ENCODE measurements around the gene THRB. TPM values are rescaled to one million over a fixed set of nuclear protein-coding genes. Genes with fewer than 3 reads are reported as not detected.

Gene THRB
- total RNA-seq, 1 donor = 0.94 TPM

DNA sequence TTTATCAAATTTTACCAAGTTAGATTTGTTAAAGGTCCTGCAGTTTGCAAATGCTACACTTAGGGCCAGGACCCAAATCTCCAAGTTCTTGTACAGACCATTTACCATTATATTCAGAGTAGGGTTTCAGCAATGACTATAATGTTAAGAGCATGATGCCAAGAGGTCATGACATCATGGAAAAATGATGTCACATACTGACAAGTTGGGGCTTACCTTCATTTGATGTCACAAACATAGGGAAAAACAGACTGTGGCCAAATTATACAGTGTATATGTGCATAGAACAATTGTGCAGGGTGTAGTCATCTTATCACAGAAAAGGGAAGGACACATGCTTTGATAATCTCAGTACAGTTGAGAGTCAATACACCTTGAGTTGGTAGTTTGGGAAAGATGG is 10.1 kb upstream of the THRB start:
- peaks cover 21% of the 10 kb centered on the region for H3K4me1 ChIP-seq (ENCODE audit: insufficient read depth, low read length)
- peaks cover 1% of the 10 kb centered on the region for H3K27me3 ChIP-seq (ENCODE audit: insufficient read depth, low read length)
- no peak overlapping the region for H3K4me3 ChIP-seq (ENCODE audit: low read length)
- no peaks in the 10 kb centered on the region for H3K9me3 ChIP-seq (ENCODE audit: low read depth, low read length)

DNA sequence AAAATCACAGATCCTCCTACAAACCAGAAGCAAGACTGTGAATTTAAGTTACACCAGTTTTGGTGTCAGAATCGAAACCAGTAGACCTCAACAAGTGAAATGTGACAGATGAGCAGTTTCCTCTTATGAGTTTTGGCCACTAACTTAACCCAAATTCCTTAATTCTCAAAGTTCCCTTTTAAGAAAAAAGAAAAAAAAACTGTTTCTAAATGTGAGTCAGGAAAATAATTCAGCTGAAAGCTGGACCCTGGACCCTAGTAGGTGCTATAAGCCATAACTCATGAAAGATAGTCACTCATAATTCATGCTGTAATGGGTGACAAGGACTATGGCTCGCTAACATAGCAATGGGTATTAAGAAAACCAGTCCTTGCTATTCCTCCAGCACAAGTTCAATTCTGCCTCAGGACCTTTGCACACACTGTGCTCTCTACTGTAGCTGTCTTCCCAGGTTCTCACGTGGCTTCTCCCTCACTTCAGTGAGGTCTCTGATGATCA is 9.0 kb upstream of the THRB start:
- peaks cover 21% of the 10 kb centered on the region for H3K4me1 ChIP-seq (ENCODE audit: insufficient read depth, low read length)
- H3K27me3 ChIP-seq (ENCODE audit: insufficient read depth, low read length) = peaks cover 7% of the 10 kb centered on the region
- H3K9me3 ChIP-seq (ENCODE audit: low read depth, low read length) = no peaks in the 10 kb centered on the region
- H3K4me3 ChIP-seq (ENCODE audit: low read length) = no peak overlapping the region

DNA sequence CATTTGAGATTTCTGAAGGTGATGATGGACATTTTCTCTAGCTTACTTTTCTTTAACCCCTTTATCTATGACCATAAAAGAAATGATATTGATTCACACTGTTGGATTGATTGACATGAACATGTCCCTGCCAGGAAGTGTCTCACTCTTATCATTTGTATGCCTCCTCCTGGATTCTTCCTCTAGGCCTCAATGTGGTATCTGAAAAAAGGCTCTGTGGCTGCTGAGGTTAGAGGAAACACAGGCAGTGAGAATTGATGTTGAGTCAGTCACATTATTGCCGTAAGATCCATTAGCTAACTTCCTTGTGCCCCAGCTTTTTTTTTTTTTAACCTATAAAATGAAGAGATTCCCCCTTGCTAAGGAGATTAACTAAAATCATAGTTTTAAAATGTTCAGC is 8.0 kb upstream of the THRB start:
- Histone ChIP-seq H3K4me1 (ENCODE audit: insufficient read depth, low read length) (peaks cover 19% of the 10 kb centered on the region), H3K4me3 (ENCODE audit: low read length) (no peak overlapping the region), H3K9me3 (ENCODE audit: low read depth, low read length) (no peaks in the 10 kb centered on the region)

DNA sequence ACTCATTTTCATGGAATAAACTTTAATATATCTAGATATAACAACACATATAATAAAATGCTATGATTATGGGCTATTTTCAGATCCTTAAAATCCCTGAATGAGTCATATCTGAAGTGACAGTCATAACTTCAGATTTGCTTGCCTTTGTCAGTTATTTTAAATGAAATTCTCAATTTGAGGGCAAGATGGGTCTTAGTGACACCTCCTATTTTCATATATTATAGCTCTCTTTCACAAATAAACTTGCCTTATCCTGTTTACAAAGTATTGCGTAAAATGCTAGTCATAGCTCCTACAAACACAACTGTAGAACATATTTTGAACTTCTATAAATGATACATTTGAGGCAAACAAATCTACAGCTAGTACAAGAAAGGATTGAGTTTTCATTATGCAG is 6.2 kb upstream of the THRB start:
- H3K4me1 ChIP-seq (ENCODE audit: insufficient read depth, low read length) = peaks cover 17% of the 10 kb centered on the region
- H3K9me3 ChIP-seq (ENCODE audit: low read depth, low read length) = no peaks in the 10 kb centered on the region
- H3K4me3 ChIP-seq (ENCODE audit: low read length) = no peak overlapping the region
- H3K27me3 ChIP-seq (ENCODE audit: insufficient read depth, low read length) = peaks cover 23% of the 10 kb centered on the region

More for the DNA sequence above, 8.0 kb upstream of the THRB start:
- peaks cover 7% of the 10 kb centered on the region for H3K27me3 ChIP-seq (ENCODE audit: insufficient read depth, low read length)

DNA sequence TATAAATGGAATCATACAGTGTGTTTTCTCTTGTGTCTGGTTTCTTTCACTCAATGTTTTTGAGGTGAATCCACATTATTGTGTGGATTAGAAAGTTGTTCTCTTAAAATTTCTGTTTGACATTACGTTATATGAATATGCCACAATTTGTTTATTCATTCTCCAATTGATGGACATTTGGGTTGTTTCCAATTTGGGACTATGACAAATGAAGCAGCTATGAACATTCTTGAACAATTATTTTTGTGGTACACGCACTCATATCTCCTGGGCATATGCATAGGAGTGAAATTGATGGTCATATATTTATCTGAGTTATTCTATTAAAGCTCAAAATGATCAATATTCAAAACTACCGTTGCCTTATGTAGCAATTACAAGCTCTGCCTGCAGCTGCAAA is 5.3 kb upstream of the THRB start:
- Histone ChIP-seq H3K4me1 (ENCODE audit: insufficient read depth, low read length) (peaks cover 22% of the 10 kb centered on the region), H3K27me3 (ENCODE audit: insufficient read depth, low read length) (peaks cover 28% of the 10 kb centered on the region), H3K4me3 (ENCODE audit: low read length) (no peak overlapping the region), H3K9me3 (ENCODE audit: low read depth, low read length) (no peaks in the 10 kb centered on the region)

DNA sequence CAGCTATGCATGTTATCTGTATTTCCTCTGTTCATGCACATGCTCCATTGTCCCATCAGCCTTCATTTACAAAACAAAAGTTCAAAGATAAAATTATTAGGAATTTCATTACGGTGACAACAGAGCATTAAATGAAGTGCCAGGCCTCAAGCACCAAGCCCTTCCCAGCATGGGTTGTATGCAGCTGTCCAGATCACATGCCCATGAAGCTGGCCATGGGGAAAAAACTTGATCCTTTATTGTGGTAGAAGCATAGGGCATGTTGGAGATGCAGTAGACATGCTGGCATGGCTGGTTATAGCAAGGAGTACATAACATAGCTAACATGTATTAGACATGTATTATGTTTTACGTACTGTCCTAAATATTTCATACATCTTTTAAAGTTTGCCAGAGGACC is 4.1 kb upstream of the THRB start:
- peaks cover 38% of the 10 kb centered on the region for H3K27me3 ChIP-seq (ENCODE audit: insufficient read depth, low read length)
- no peaks in the 10 kb centered on the region for H3K9me3 ChIP-seq (ENCODE audit: low read depth, low read length)
- no peak overlapping the region for H3K4me3 ChIP-seq (ENCODE audit: low read length)
- H3K4me1 ChIP-seq (ENCODE audit: insufficient read depth, low read length) = peaks cover 27% of the 10 kb centered on the region

DNA sequence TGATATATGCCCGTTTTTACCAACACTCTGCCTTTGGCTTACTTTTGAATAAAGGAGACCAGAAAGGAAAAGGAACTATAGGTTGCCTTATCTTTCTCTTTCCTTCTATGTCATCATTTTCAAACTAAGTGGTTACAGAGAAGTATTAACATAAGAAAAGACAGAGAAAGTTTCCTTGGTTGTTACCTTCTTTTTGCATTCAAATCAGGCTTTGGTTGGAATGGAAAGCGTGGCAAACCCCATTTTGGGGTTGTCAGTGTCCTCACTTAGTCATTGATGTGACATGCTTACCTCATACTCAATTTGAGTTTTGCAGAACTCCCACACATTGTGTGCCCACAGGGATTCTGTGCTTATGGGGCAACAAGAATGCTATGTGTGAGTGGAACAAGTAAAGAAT is 3.7 kb upstream of the THRB start:
- Histone ChIP-seq H3K4me1 (ENCODE audit: insufficient read depth, low read length) (peaks cover 26% of the 10 kb centered on the region), H3K4me3 (ENCODE audit: low read length) (no peak overlapping the region), H3K9me3 (ENCODE audit: low read depth, low read length) (no peaks in the 10 kb centered on the region), H3K27me3 (ENCODE audit: insufficient read depth, low read length) (peaks cover 42% of the 10 kb centered on the region)

DNA sequence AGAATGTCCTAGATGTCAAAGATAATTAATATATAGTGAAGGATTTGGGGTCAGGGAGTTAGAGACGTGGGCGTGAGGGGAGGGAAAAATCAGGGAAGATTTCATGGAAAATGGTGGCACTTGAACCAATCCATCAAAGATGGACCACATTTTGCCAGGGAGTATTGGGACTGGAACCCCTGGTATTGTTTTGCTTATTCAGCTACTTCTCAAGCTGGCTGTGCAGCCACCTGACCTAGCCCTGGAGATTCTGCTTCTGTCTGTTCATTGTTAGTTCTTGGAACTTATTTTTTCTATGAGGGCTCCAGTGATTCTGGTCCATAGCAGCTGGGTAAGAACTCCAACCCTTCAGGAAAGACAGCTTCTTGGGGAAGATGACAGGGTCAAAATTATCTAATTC is 3.3 kb upstream of the THRB start:
- Histone ChIP-seq H3K4me3 (ENCODE audit: low read length) (no peak overlapping the region), H3K4me1 (ENCODE audit: insufficient read depth, low read length) (peaks cover 21% of the 10 kb centered on the region), H3K9me3 (ENCODE audit: low read depth, low read length) (no peaks in the 10 kb centered on the region), H3K27me3 (ENCODE audit: insufficient read depth, low read length) (peaks cover 47% of the 10 kb centered on the region)

DNA sequence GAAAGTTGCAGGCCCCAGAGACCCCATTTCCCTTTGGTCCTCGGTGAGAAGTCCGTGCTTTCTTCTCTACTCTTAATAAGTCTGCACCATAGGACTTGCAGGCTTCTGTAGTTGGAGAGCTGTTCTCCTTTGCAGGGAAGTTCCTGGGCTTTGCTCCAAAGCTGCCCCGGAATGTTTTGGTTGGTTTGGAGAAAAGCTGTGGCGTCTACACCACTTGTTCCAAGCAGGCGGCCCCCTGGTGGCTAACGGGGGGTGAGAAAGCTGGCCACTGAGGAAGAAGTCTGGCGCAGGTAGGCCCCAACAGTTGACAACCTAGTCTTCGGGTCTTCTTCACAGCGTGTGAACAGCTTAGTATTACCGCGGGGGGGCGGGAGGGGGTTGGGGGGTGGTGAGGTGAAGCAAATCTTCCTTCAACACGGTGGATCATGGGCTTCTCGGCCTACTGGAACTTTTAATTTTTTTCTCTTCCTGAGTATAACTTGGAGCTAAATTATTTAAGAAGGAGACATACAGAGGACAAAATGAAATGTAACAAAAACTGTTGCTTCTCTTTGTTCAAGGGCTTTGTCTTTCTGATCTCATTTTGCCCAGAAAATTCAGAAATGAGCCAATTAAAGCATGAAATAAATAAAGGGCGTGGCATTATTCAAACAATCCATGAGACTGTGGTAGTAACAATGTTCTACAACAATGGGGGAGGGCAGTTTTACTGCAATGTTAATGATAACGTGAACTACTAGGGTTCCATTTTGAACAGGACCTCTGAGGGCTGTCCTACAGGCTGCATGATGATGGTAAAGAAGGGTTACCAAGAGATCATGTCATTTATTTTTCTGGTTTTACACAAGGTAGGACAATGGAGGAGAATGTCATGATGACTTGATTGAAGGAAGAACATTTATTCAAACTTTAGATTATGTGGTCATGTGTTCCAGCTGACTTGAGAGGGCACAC is 2.2 kb upstream of the THRB start:
- Histone ChIP-seq H3K4me3 (ENCODE audit: low read length) (no peak overlapping the region), H3K4me1 (ENCODE audit: insufficient read depth, low read length) (peaks cover 17% of the 10 kb centered on the region), H3K27me3 (ENCODE audit: insufficient read depth, low read length) (peaks cover 58% of the 10 kb centered on the region), H3K9me3 (ENCODE audit: low read depth, low read length) (no peaks in the 10 kb centered on the region)

DNA sequence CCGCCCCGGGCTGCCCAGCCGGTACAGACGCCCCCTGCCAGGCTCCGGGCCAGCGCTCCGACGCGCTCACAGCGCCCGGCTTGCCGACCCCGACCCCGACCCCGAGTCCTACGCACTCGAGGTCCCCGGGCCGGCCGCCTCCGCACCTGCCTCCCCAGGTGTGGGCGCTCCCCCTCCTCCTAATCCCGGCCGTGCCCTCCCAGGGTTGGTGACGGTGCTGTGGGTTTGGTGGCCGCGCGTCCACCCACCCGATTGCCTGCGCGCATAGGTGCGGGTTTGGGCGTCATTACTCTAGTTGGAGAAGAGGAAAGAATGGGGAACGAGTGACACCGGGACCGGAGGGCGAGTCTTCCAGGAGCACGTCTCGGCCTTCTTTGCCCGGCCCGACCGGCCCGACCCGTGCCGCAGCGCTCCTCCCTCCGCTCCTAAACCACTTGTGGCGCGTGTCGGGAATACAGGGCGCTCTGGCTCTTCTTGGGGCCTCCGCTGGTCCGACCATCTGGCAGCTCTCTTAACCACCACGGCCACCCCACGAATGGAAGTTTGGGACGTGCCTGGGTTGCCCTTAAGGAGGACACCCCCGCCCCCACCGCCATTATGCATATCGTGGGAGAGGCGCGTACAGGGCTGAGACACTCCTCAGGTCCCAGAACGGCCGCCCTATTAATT is 810 bp upstream of the THRB start:
- Histone ChIP-seq H3K9me3 (ENCODE audit: low read depth, low read length) (no peaks in the 10 kb centered on the region), H3K4me3 (ENCODE audit: low read length) (peak overlapping the region; percentile 32), H3K4me1 (ENCODE audit: insufficient read depth, low read length) (peaks cover 17% of the 10 kb centered on the region), H3K27me3 (ENCODE audit: insufficient read depth, low read length) (peaks cover 67% of the 10 kb centered on the region)

DNA sequence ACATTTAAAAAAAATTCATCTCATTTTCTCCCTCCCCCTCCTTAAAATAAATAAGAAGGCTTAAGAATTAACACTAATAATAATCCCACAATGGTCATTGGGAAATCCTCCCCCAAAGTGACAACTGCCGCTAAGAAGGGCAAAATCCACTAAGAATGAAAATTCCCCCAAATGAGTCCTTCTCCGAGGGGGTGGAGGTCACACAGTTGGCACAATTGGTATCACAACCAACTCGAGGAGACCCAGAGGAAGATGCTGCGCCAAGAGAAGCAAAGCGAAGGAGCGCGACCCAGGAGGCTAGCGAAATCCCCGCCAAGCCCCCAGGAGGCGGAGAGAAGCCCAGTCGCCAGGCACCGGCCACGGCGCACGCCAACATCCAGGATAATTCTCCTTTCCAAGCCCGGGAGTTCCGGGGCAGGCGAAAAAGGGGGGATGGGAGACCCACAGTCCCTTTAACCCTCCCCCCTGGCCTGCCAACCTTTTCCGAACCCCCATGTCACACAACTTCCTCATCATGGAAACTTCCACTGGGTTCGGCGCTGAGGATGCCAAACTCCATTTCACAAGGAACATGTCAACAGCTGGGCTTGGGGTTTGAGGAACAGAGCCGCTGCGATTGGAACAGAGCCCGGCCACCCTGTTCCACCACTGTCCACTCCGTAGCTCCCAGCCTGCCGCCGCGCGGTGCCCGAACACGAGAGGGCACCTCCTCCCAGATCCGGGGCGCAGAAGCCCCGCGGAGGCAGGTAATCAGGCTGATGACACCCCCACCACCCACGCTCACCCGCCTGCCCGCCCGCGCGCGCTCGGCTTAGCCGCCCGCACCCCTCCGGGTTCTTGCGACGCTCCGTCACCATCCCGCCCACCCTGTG is 668 bp downstream of the THRB start:
- Histone ChIP-seq H3K4me3 (ENCODE audit: low read length) (peak overlapping the region; percentile 32), H3K4me1 (ENCODE audit: insufficient read depth, low read length) (peaks cover 17% of the 10 kb centered on the region), H3K9me3 (ENCODE audit: low read depth, low read length) (no peaks in the 10 kb centered on the region), H3K27me3 (ENCODE audit: insufficient read depth, low read length) (peaks cover 60% of the 10 kb centered on the region)

DNA sequence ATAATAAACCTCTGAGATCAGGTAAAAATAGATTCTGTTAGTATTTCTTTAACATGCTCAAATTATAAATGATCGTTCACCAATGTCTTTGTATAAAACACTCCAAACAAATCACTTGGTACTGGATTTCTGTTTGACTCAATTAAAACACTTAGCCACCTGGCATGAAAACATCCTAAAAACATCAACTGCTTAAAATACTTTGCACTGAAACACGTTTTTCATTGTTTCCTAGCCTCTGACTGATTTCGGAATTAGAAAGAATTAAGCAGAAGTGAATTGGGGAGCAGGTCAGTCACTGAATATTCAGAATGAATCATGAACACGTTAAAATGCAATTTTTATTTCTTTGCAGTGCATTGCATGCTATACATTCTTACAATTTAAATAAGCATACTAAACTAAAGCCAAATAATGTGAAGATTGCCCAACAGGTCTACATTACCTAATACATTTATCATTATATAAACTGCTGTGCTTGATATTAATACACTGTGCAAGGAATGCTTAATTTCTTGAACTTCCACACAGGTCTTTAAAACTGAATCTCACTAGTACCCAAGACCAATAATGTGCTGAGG is 1.6 kb downstream of the THRB start:
- peaks cover 60% of the 10 kb centered on the region for H3K27me3 ChIP-seq (ENCODE audit: insufficient read depth, low read length)
- H3K4me1 ChIP-seq (ENCODE audit: insufficient read depth, low read length) = peaks cover 17% of the 10 kb centered on the region
- H3K9me3 ChIP-seq (ENCODE audit: low read depth, low read length) = no peaks in the 10 kb centered on the region
- H3K4me3 ChIP-seq (ENCODE audit: low read length) = no peak overlapping the region

DNA sequence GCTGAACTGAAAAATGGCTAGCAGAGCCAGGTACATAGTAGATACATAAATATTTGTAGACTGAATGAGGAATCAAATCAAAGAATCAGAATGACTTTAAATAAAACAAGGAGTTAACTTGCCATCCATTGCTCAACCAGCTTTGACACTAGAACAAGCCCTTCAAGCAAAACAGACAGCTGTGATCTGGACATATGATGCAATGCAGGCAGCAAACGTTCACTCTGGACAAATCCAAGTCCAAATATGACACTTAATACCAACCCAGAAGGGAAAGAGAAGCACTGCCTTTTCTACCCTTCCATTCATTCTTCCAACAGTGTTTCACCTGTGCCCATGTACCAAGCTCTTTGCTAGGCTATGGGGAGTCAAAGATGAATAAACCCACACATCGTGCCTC is 4.5 kb downstream of the THRB start:
- peaks cover 39% of the 10 kb centered on the region for H3K27me3 ChIP-seq (ENCODE audit: insufficient read depth, low read length)

More for the DNA sequence above, 4.5 kb downstream of the THRB start:
- no peaks in the 10 kb centered on the region for H3K9me3 ChIP-seq (ENCODE audit: low read depth, low read length)
- peaks cover 11% of the 10 kb centered on the region for H3K4me1 ChIP-seq (ENCODE audit: insufficient read depth, low read length)
- no peak overlapping the region for H3K4me3 ChIP-seq (ENCODE audit: low read length)
